ENCODE results near the gene ZBTB8OS.

GRCh38 chr1:32644426-32644825 is 5.9 kb downstream of the ZBTB8OS start:
- no peak for TF ChIP-seq CTCF (IDR thresholded peaks at IDR 0.05 in 2 of 3, conservative IDR thresholded peaks at IDR 0.05 in 1 of 3; ENCODE audit: borderline replicate concordance in 1 of 3, insufficient read depth in 1 of 3, low read depth in 2 of 3, low read length in 2 of 3)
- no peak for TF ChIP-seq RAD21 (IDR thresholded peaks at IDR 0.05; ENCODE audit: low read depth)
- TF ChIP-seq POLR2A (IDR thresholded peaks at IDR 0.05; ENCODE audit: borderline replicate concordance, extremely low read depth, insufficient read depth, insufficient read length), result no peak

Data from HCT116 (cell line).